Urinary bladder (tissue), 4 donors: ENCODE measurements around the gene CNTNAP2. TPM values are rescaled to one million over a fixed set of nuclear protein-coding genes. Genes with fewer than 3 reads are reported as not detected.

Experiments
- DNase-seq: peaks from one replicate; pipeline ENCODE4 v3.0.0-alpha.2; 2015; ENCODE audit errors: extremely low spot score
- H3K27ac ChIP-seq: one replicate; pipeline ENCODE4 v1.5.1; 2013; ENCODE audit warnings: low read depth, mild to moderate bottlenecking, moderate library complexity
- H3K36me3 ChIP-seq: one replicate; pipeline ENCODE4 v1.6.1; 2013; ENCODE audit warnings: mild to moderate bottlenecking, moderate library complexity; ENCODE audit not compliant: insufficient read depth
- H3K4me1 ChIP-seq: one replicate; pipeline ENCODE4 v1.6.1; 2013; ENCODE audit warnings: mild to moderate bottlenecking, moderate library complexity; ENCODE audit not compliant: insufficient read depth
- H3K4me3 ChIP-seq: one replicate; pipeline ENCODE4 v1.5.1; 2013; ENCODE audit warnings: low read depth, low read length
- WGBS: extraction: QIAGEN DNeasy Blood & Tissue Kit; methylation state at CpG from one replicate; pipeline ENCODE4 v1.1.7; 2013; 5-methylcytosine and 5-hydroxymethylcytosine counted together
- polyA plus RNA-seq: library from polyadenylated mRNA; stranded (reverse); fragments of 200-250 nt; gene quantifications from one replicate; pipeline ENCODE4 v1.2.3, GENCODE V29; 2013
- total RNA-seq: library from RNA; depleted of rRNA; stranded (reverse); fragments of >200 nt; gene quantifications from one replicate; pipeline ENCODE4 v1.2.3, GENCODE V29; 2014
- donor health status: healthy with polysubstance abuse.
- donor health status: healthy.

The CNTNAP2 gene
- total and polyA plus RNA-seq, 2 donors: 0.28 to 23.3 TPM

GRCh38 chr7:147978651-147979050 lies 1862.0 kb downstream of the CNTNAP2 start:
- no peaks in the 10 kb centered on the region for H3K4me1 ChIP-seq
- no peak overlapping the region for H3K27ac ChIP-seq
- 88% methylated on average over 5 of the region's 5 CpGs for WGBS
- DNase-seq: no peak
- no peaks in the 10 kb centered on the region for H3K36me3 ChIP-seq
- H3K4me3 ChIP-seq: no peak overlapping the region

DNA sequence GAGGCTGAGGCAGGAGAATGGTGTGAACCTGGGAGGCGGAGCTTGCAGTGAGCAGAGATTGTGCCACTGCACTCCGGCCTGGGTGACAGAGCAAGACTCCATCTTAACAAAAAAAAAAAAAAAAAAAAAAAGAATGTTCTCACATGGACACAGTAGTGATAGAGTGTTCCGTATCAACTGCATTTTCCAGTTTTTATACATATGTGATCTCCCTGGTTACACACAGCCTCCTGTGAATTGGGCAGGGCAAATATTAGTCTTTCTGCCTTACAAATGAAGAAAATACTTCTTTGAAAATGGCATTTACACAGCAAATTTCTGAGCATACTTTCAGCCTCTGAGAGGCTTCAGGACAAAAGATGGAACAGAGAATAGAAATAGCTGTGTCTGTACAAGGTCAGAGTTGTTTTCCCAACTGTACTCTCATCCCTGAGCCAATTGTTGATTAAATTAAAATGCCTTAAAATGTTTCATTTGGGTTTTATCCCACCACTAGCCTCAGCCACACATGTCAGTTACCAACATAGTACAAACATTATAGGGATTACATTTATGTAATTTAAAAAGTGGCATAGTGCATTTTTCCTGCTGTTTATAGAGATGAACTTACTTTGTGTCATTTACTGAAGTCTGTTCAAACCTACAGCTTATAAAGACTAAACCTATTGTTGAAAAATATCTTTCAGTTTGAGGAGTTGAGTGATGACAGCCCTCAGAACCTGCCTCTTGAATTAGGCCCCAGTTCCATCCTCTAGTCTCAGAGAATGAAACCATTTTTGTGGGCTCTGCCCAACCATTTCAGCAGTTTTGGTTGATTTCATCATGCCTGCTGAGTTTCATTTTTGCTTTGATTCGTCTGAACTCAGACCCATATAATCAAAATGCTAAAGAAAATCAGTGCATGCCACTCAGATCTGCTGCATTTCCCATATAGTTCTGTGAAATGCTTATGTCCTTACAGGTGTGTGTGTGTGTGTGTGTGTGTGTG lies 1864.5 kb downstream of the CNTNAP2 start:
- no peaks in the 10 kb centered on the region for H3K4me1 ChIP-seq
- DNase-seq: no peak
- no peaks in the 10 kb centered on the region for H3K36me3 ChIP-seq
- H3K4me3 ChIP-seq: no peak overlapping the region
- H3K27ac ChIP-seq: no peak overlapping the region
- 77% methylated on average over 4 of the region's 4 CpGs for WGBS

- WGBS: 59% methylated on average over 1 of the region's 1 CpG
- DNase-seq: no peak
- H3K36me3 ChIP-seq: no peaks in the 10 kb centered on the region
- H3K27ac ChIP-seq: peak overlapping the region; percentile 34
- H3K4me1 ChIP-seq: no peaks in the 10 kb centered on the region
- no peak overlapping the region for H3K4me3 ChIP-seq
Measured at GRCh38 chr7:147982307-147982706, 1865.7 kb downstream of the CNTNAP2 start.

DNA sequence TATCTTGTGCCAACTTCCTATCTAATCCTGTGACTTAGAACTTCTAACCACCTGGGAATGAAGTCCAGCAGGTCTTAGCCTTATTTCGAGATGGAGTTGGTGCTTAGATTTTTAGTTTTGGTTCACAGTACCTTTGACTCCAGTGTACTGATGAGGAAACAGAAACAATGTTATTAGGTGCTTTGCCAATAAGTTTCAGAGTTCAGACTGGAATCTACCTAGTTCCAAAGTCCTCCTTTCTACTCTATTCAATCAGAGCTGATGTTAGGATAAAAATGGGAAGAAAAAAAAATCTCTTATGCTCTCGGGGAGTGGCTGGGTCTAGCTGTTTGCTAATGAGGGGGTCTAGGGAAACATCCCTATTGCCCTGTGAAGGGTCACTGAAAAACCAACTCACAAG lies 1867.7 kb downstream of the CNTNAP2 start:
- DNase-seq: no peak
- 85% methylated on average over 2 of the region's 2 CpGs for WGBS
- Histone ChIP-seq H3K4me3 (no peak overlapping the region), H3K4me1 (no peaks in the 10 kb centered on the region), H3K27ac (no peak overlapping the region), H3K36me3 (no peaks in the 10 kb centered on the region)

GRCh38 chr7:147990079-147990478 lies 1873.5 kb downstream of the CNTNAP2 start:
- Histone ChIP-seq H3K4me3 (no peak overlapping the region), H3K27ac (no peak overlapping the region), H3K36me3 (no peaks in the 10 kb centered on the region), H3K4me1 (no peaks in the 10 kb centered on the region)
- DNase-seq: no peak
- 75% methylated on average over 1 of the region's 1 CpG for WGBS

DNA sequence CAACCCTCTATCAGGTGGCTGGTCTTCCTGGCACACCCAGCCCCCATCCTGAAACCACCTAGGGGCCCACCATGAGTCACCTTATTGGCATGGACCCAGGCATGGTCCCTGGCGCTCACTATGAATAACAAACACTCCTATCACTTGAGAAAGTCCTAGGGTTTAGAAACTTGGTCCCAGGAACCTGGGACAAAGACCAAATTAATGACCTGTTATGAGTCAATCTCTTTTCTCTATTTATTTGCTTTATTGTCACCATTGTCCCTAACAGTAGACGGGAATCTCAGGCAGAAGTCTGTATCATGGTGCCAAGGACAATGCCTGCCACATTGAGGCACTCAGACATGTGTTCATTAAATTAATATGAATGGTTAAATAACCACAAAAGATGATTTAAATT lies 1874.3 kb downstream of the CNTNAP2 start:
- H3K4me1 ChIP-seq: no peaks in the 10 kb centered on the region
- H3K4me3 ChIP-seq: no peak overlapping the region
- H3K36me3 ChIP-seq: no peaks in the 10 kb centered on the region
- WGBS: 80% methylated on average over 2 of the region's 2 CpGs
- no peak for DNase-seq
- no peak overlapping the region for H3K27ac ChIP-seq

GRCh38 chr7:147992698-147993097 lies 1876.1 kb downstream of the CNTNAP2 start:
- no peak for DNase-seq
- H3K4me3 ChIP-seq: no peak overlapping the region
- 91% methylated on average over 2 of the region's 2 CpGs for WGBS

DNA sequence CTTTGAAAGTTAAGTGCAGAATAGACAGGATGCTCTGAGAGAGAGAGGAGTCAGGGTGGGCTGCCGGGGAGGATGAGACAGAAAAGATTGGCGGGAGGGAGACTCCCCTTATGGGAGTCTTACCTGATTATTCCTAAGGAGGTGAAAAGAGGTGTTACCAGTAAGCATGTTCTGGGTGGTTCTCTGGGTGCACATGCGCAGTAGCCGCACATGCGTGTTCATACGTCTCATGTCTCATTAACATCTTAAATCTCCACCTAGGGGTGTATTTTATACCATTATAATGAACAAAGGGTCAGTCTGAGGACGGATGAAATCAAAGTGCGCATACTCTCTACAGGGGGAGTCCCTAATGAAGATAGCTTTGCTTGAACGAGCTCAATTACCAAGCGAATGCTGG lies 1881.0 kb downstream of the CNTNAP2 start:
- Histone ChIP-seq H3K4me1 (no peaks in the 10 kb centered on the region), H3K4me3 (no peak overlapping the region), H3K36me3 (no peaks in the 10 kb centered on the region), H3K27ac (no peak overlapping the region)
- DNase-seq: no peak
- WGBS: 95% methylated on average over 10 of the region's 10 CpGs

More at GRCh38 chr7:147992698-147993097, 1876.1 kb downstream of the CNTNAP2 start:
- Histone ChIP-seq H3K36me3 (no peaks in the 10 kb centered on the region), H3K4me1 (no peaks in the 10 kb centered on the region), H3K27ac (no peak overlapping the region)

DNA sequence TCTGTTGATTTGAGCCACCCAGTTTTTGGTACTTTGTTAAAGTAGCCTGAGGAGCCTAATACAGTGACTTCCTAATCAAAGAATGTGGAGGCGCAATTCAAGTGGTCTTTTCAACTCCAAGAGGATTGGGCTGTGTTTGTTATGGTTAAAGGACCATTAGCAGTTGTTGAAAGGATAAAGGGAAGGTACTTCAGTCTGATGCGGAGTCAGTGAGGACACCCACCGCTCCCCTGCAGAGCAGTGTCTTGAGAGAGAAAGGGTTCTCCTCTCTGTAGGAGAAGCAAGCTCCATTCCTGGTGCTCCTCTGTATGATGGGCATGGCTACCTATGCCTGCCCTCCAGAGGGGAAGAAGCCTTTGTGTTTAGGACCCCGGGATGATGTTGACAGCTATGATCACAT lies 1883.4 kb downstream of the CNTNAP2 start:
- no peaks in the 10 kb centered on the region for H3K36me3 ChIP-seq
- no peak overlapping the region for H3K27ac ChIP-seq
- WGBS: 72% methylated on average over 4 of the region's 4 CpGs

DNA sequence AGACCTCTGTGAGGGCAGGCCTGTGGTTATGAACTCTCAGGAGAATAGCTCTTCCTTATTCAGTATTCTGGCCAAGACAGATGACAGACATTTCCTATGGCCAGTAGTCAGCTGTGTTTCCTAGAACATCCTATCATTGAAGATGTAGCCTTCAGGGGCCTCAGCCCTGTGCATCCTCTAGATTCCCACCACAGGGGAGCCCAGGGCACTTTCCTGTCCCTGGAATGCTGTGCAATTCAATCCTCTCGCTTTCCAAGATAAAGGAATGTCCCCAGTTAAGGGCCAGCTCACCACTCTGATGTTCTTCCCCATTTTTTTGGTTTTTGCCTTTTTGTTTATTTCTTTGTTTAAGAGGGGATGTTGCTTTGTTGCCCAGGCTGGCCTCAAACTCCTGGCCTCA lies 1895.2 kb downstream of the CNTNAP2 start:
- 92% methylated on average over 1 of the region's 1 CpG for WGBS
- Histone ChIP-seq H3K4me1 (no peaks in the 10 kb centered on the region), H3K27ac (no peak overlapping the region), H3K4me3 (no peak overlapping the region), H3K36me3 (no peaks in the 10 kb centered on the region)
- no peak for DNase-seq

More for the DNA sequence above, 1883.4 kb downstream of the CNTNAP2 start:
- H3K4me3 ChIP-seq: no peak overlapping the region
- H3K4me1 ChIP-seq: no peaks in the 10 kb centered on the region
- DNase-seq: no peak

DNA sequence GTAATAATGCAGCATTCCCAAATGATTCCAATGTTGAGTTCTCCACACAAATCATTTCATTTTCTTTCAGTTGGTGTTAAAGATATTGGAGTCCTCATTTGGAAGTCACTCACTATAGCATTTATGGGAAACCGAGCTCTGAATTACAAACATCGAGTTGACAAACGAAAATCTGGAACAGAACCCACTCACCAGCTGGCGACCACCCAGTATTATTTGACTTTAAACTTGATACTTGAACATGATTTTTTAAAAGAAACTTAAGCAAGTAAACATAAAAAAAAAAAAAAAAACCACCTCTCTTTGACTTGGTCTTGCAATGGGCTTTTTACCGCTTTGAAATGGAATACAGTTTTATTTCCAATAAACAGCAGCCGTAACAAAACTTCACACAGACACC lies 1897.4 kb downstream of the CNTNAP2 start:
- Histone ChIP-seq H3K27ac (no peak overlapping the region), H3K4me1 (no peaks in the 10 kb centered on the region), H3K4me3 (no peak overlapping the region), H3K36me3 (no peaks in the 10 kb centered on the region)
- 62% methylated on average over 6 of the region's 6 CpGs for WGBS
- DNase-seq: no peak

GRCh38 chr7:148014541-148014940 lies 1897.9 kb downstream of the CNTNAP2 start:
- 67% methylated on average over 4 of the region's 4 CpGs for WGBS
- H3K36me3 ChIP-seq: no peaks in the 10 kb centered on the region
- DNase-seq: no peak
- H3K4me3 ChIP-seq: no peak overlapping the region
- no peaks in the 10 kb centered on the region for H3K4me1 ChIP-seq
- no peak overlapping the region for H3K27ac ChIP-seq

GRCh38 chr7:148017126-148017525 lies 1900.5 kb downstream of the CNTNAP2 start:
- 30% methylated on average over 2 of the region's 2 CpGs for WGBS
- Histone ChIP-seq H3K36me3 (no peaks in the 10 kb centered on the region), H3K27ac (no peak overlapping the region), H3K4me1 (no peaks in the 10 kb centered on the region), H3K4me3 (no peak overlapping the region)
- no peak for DNase-seq

DNA sequence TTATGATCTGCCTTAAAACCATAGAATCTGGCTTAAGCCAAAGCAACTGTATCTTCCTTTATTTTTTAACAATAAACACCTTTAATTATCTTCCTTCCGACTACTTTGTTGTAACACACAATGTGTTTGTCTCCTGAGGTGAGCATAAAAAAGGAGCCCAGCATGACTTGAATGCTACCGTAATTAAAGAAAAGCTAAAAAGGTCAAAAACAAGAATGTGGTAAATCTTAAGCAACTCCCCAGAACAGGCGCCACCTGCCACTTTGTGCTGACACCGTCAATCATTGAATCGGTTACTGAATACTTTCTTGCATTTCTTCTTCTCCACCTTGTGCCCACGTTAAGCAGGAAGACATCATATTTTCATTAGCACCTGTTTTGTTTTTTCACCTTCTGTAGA lies 1904.1 kb downstream of the CNTNAP2 start:
- H3K36me3 ChIP-seq: no peaks in the 10 kb centered on the region
- H3K4me3 ChIP-seq: no peak overlapping the region
- no peak overlapping the region for H3K27ac ChIP-seq
- 79% methylated on average over 6 of the region's 6 CpGs for WGBS
- no peak for DNase-seq
- H3K4me1 ChIP-seq: no peaks in the 10 kb centered on the region
